H1 (cell line): Measurements from ENCODE around the gene TMEM132A. TPM values are rescaled to one million over a fixed set of nuclear protein-coding genes. Genes with fewer than 3 reads are reported as not detected.

Experiments
- CTCF ChIA-PET: fragments of 300-600 bp; sonication (Branson Sonifier 250); formaldehyde crosslinking; loops from one replicate; lab custom pipeline; 2021; ENCODE audit not compliant: partially characterized antibody; lab: Charles Lee
- POLR2A ChIA-PET: fragments of 300-600 bp; sonication (Branson Sonifier 250); formaldehyde crosslinking; loops from one replicate; lab custom pipeline; 2021; ENCODE audit warnings: inconsistent platforms; ENCODE audit not compliant: partially characterized antibody; lab: Charles Lee
- DNase-seq, 2 experiments: peaks; one replicate each; pipeline versions ENCODE4 v3.0.0 to v3.0.0-alpha.2; 2010 to 2022; ENCODE audit warnings: low spot score in 2 of 2, low read depth in 1 of 2, mixed read lengths in 1 of 2
- FAIRE-seq: peaks from 2 replicates; lab custom pipeline; 2011; peaks lifted over from hg19 to GRCh38; lab: Jason Lieb, UNC
- H2AFZ ChIP-seq: 2 replicates; pipeline ENCODE4 v1.8.1; 2012; ENCODE audit warnings: low read length, inconsistent platforms
- H2AK5ac ChIP-seq: 2 replicates; pipeline ENCODE4 v1.6.1; 2013; ENCODE audit warnings: low read depth, low read length
- H2BK120ac ChIP-seq: replicated peaks from 2 replicates; pipeline ENCODE3; 2013; ENCODE audit warnings: low read depth, low read length, inconsistent platforms
- H2BK12ac ChIP-seq: 2 replicates; pipeline ENCODE4 v1.6.1; 2013; ENCODE audit warnings: low read depth, low read length
- H2BK15ac ChIP-seq: 2 replicates; pipeline ENCODE4 v1.6.1; 2013; ENCODE audit warnings: low read length
- H2BK20ac ChIP-seq: 2 replicates; pipeline ENCODE4 v1.6.1; 2013; ENCODE audit warnings: low read length
- H2BK5ac ChIP-seq: 2 replicates; pipeline ENCODE4 v1.6.1; 2013; ENCODE audit warnings: low read depth, low read length
- H3K14ac ChIP-seq: 2 replicates; pipeline ENCODE4 v1.6.1; 2013; ENCODE audit warnings: inconsistent platforms; ENCODE audit not compliant: insufficient read length
- H3K18ac ChIP-seq: 2 replicates; pipeline ENCODE4 v1.6.1; 2013; ENCODE audit warnings: low read length; ENCODE audit errors: extremely low read depth
- H3K23ac ChIP-seq: 2 replicates; pipeline ENCODE4 v1.6.1; 2013; ENCODE audit warnings: inconsistent platforms; ENCODE audit not compliant: insufficient read length
- H3K23me2 ChIP-seq: 2 replicates; pipeline ENCODE4 v1.6.1; 2013; ENCODE audit warnings: low read depth, low read length
- H3K27ac ChIP-seq: 2 replicates; pipeline ENCODE4 v1.6.1; 2011; ENCODE audit warnings: low read depth, low read length, inconsistent platforms
- H3K27me3 ChIP-seq, 4 experiments: replicated peaks in 1 of 4; 1 replicate in 1 of 4; 2 replicates in 3 of 4; pipeline versions ENCODE4 v1.6.1 to v1.8.1; 2011 to 2013; ENCODE audit warnings: low read length in 3 of 4, mild to moderate bottlenecking in 3 of 4, inconsistent platforms in 2 of 4, mixed read lengths in 2 of 4, moderate library complexity in 1 of 4; ENCODE audit not compliant: control insufficient read depth in 3 of 4, insufficient read depth in 3 of 4; ENCODE audit errors: extremely low read depth in 1 of 4
- H3K36me3 ChIP-seq, 4 experiments: 2 replicates each; pipeline versions ENCODE4 v1.6.1 to v1.8.1; 2011 to 2013; ENCODE audit warnings: mild to moderate bottlenecking in 4 of 4, low read length in 3 of 4, moderate library complexity in 2 of 4, control low read depth in 1 of 4, inconsistent platforms in 1 of 4; ENCODE audit not compliant: insufficient read depth in 4 of 4, control insufficient read depth in 2 of 4
- H3K4ac ChIP-seq: replicated peaks from 2 replicates; pipeline ENCODE3; 2013; ENCODE audit warnings: low read length, low read depth, mixed read lengths, inconsistent platforms; ENCODE audit not compliant: insufficient read length
- H3K4me1 ChIP-seq, 4 experiments: replicated peaks in 1 of 4; 1 replicate in 1 of 4; 2 replicates in 3 of 4; pipeline versions ENCODE4 v1.6.1 to v1.8.1; 2011 to 2013; ENCODE audit warnings: low read length in 3 of 4, inconsistent platforms in 2 of 4, mixed read lengths in 1 of 4; ENCODE audit not compliant: insufficient read depth in 4 of 4, control insufficient read depth in 3 of 4
- H3K4me2 ChIP-seq, 2 experiments: 2 replicates each; pipeline versions ENCODE4 v1.6.1 to v1.8.1; 2011 to 2013; ENCODE audit warnings: low read depth in 2 of 2, low read length in 2 of 2, control low read depth in 1 of 2, inconsistent platforms in 1 of 2, mild to moderate bottlenecking in 1 of 2; ENCODE audit not compliant: insufficient read depth in 1 of 2
- H3K4me3 ChIP-seq, 4 experiments: fragments of 200-600, 300-600 bp in 1 of 4; sonication (generic), shearing (Covaris generic), sonication (Bioruptor Twin) in 1 of 4; 2 replicates each; pipeline versions ENCODE4 v1.5.1 to v1.8.1; 2011 to 2016; ENCODE audit warnings: low read length in 4 of 4, low read depth in 3 of 4, control low read depth in 2 of 4, inconsistent platforms in 2 of 4, mild to moderate bottlenecking in 2 of 4, mixed read lengths in 1 of 4, moderate library complexity in 1 of 4; ENCODE audit not compliant: insufficient read depth in 2 of 4; ENCODE audit errors: extremely low read depth in 1 of 4
- H3K56ac ChIP-seq: replicated peaks from 2 replicates; pipeline ENCODE3; 2013; ENCODE audit warnings: low read depth, mild to moderate bottlenecking, mixed read lengths, low read length, inconsistent platforms; ENCODE audit not compliant: insufficient read length
- H3K79me1 ChIP-seq: 2 replicates; pipeline ENCODE4 v1.6.1; 2013; ENCODE audit warnings: low read depth, low read length, control low read depth
- H3K79me2 ChIP-seq, 2 experiments: 2 replicates each; pipeline versions ENCODE4 v1.6.1 to v1.8.1; 2012 to 2013; ENCODE audit warnings: low read length in 2 of 2, mild to moderate bottlenecking in 2 of 2, inconsistent platforms in 1 of 2; ENCODE audit not compliant: insufficient read depth in 2 of 2, control insufficient read depth in 1 of 2
- H3K9ac ChIP-seq, 4 experiments: replicated peaks in 1 of 4; 1 replicate in 1 of 4; 2 replicates in 3 of 4; pipeline versions ENCODE4 v1.6.1 to v1.8.1; 2011 to 2013; ENCODE audit warnings: low read depth in 3 of 4, low read length in 3 of 4, control low read depth in 2 of 4, mild to moderate bottlenecking in 2 of 4, moderate library complexity in 2 of 4, inconsistent platforms in 1 of 4; ENCODE audit errors: extremely low read depth in 1 of 4
- H3K9me3 ChIP-seq, 2 experiments: 2 replicates each; pipeline versions ENCODE4 v1.6.1 to v1.8.1; 2012 to 2013; ENCODE audit warnings: mild to moderate bottlenecking in 2 of 2, moderate library complexity in 2 of 2, control low read depth in 1 of 2, inconsistent platforms in 1 of 2, low read depth in 1 of 2, low read length in 1 of 2, mixed read lengths in 1 of 2; ENCODE audit not compliant: insufficient read depth in 2 of 2
- H4K20me1 ChIP-seq, 2 experiments: replicated peaks in 1 of 2; 2 replicates each; pipeline versions ENCODE3 to v1.8.1; 2011 to 2013; ENCODE audit warnings: inconsistent platforms in 2 of 2, low read length in 2 of 2, mild to moderate bottlenecking in 1 of 2; ENCODE audit not compliant: insufficient read depth in 2 of 2, control insufficient read depth in 1 of 2
- H4K5ac ChIP-seq: 2 replicates; pipeline ENCODE4 v1.6.1; 2013; ENCODE audit warnings: low read length, low read depth, mixed read lengths, inconsistent platforms; ENCODE audit not compliant: insufficient read length
- H4K8ac ChIP-seq: 2 replicates; pipeline ENCODE4 v1.8.0; 2013; ENCODE audit warnings: mild to moderate bottlenecking, moderate library complexity, low read length, inconsistent platforms; ENCODE audit not compliant: insufficient read depth; ENCODE audit errors: extremely low read depth
- H4K91ac ChIP-seq: replicated peaks from 2 replicates; pipeline ENCODE3; 2013; ENCODE audit warnings: low read length, mixed read lengths, inconsistent platforms; ENCODE audit not compliant: insufficient read length
- CHD1 ChIP-seq: IDR thresholded peaks from 2 replicates; pipeline ENCODE4 v1.6.1; 2012; ENCODE audit warnings: low read depth, low read length, improper control_type of control experiment
- HDAC2 ChIP-seq, 2 experiments: fragments of 300-600 bp in 1 of 2; sonication (generic) in 1 of 2; IDR thresholded peaks; 2 replicates each; pipeline ENCODE4 v1.6.1; 2011 to 2012; ENCODE audit warnings: low read depth in 2 of 2, low read length in 2 of 2, mild to moderate bottlenecking in 2 of 2, moderate library complexity in 2 of 2, borderline replicate concordance in 1 of 2, inconsistent platforms in 1 of 2
- RFX5 ChIP-seq: IDR thresholded peaks from 2 replicates; pipeline ENCODE4 v1.6.1; 2011; ENCODE audit warnings: low read depth, low read length, improper control_type of control experiment, borderline replicate concordance
- SAP30 ChIP-seq: fragments of 300-600 bp; sonication (generic); IDR thresholded peaks from 2 replicates; pipeline ENCODE4 v1.7.1; 2012; ENCODE audit warnings: low read length, moderate library complexity, mild to moderate bottlenecking, inconsistent platforms; ENCODE audit not compliant: insufficient read depth, insufficient replicate concordance
- SIN3A ChIP-seq, 2 experiments: IDR thresholded peaks in 1 of 2; conservative IDR thresholded peaks in 1 of 2; 2 replicates each; pipeline ENCODE4 v1.6.1; 2011 to 2012; ENCODE audit warnings: low read length in 2 of 2, improper control_type of control experiment in 1 of 2, low read depth in 1 of 2, mild to moderate bottlenecking in 1 of 2
- ZNF274 ChIP-seq: IDR thresholded peaks from 2 replicates; pipeline ENCODE4 v1.7.0; 2012; ENCODE audit warnings: low read length, borderline replicate concordance; ENCODE audit errors: extremely low read depth
- WGBS, 2 experiments: shearing (Covaris generic) in 1 of 2; methylation state at CpG; one replicate each; pipeline versions ENCODE4 v1.1.6 to v1.1.7; 2013 to 2015; ENCODE audit warnings: low lambda C conversion rate in 2 of 2, mixed read lengths in 2 of 2, inconsistent platforms in 1 of 2, low coverage in 1 of 2, missing lambda C conversion rate in 1 of 2; ENCODE audit not compliant: insufficient replicate concordance in 2 of 2, insufficient coverage in 1 of 2, insufficient read length in 1 of 2; ENCODE audit errors: extremely low coverage in 1 of 2, missing lambda C conversion rate in 1 of 2; 5-methylcytosine and 5-hydroxymethylcytosine counted together
- polyA plus RNA-seq, 7 experiments: library from polyadenylated mRNA; depleted of rRNA in 3 of 7; stranded (reverse) in 5 of 7; unstranded in 2 of 7; fragments of >200 nt in 5 of 7; fragments of 200-250 nt in 2 of 7; gene quantifications; 1 replicate in 5 of 7; 2 replicates in 1 of 7; 4 replicates in 1 of 7; pipeline versions ENCODE4 v1.2.1 to v1.2.3, GENCODE V29; 2011 to 2013; ENCODE audit warnings: missing spikeins in 2 of 7, mixed read lengths in 2 of 7
- total RNA-seq: library from RNA; stranded (reverse); fragmentation: NEBNext Ultra II Directional; extraction: Animal tissue kit (Norgen Biotek cat#: 25700); gene quantifications from 2 replicates; pipeline ENCODE4 v1.2.1, GENCODE V29; 2021
- TF ChIP-seq, protein P1 (sequence below), 3 experiments: IDR thresholded peaks; 1 replicate in 2 of 3; 2 replicates in 1 of 3; pipeline versions ENCODE4 v1.5.1 to v1.6.1; 2011; ENCODE audit warnings: low read length in 3 of 3, mild to moderate bottlenecking in 3 of 3, inconsistent platforms in 2 of 3, low read depth in 1 of 3, moderate library complexity in 1 of 3; ENCODE audit not compliant: insufficient read depth in 1 of 3; ENCODE audit errors: control extremely low read depth in 1 of 3

TMEM132A gene
- total and polyA plus RNA-seq, 2 of the 8 experiments (the other 6 are each of a cell fraction or from before 2014, with no cell fraction given): 46.6 to 97.9 TPM

DNA sequence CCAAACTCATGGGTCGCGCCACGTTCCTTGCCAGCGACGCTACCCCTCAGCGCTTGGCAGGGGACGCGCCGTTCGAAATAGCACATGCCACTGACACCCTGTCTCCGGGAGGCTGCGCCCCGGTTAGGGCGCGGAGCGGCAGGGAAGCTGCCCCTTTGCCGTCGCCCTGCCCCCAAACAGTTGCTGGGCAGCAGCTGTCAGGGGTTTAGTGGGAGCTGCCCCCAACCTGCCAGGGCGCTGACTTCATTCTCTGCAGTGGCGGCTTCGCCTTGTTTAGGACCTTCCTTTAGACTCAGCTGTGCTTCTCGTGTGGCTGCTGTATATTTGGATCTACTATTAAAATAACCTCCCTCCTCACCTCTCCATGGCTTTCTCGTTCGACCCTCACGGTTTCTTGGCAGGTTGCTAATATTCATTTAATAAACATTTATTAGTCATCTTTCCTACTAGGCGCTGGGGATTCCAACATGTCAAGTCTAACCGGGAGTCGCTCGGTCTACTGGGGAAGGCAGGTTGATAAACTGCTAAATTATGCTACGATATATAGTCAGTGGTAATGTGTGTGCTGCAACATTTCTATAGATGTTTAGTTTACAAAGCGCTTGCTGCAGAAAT lies 9.5 kb upstream of the TMEM132A start:
- H2BK15ac ChIP-seq: no peak overlapping the region
- H3K4me3 ChIP-seq: peak overlapping the region; percentile 63 to 82 (median 72)
- H3K79me1 ChIP-seq: no peaks in the 10 kb centered on the region; the same call in 1 of the 2 replicates
- no peak for FAIRE-seq
- no peak overlapping the region for H2BK5ac ChIP-seq
- no peak overlapping the region for H3K56ac ChIP-seq
- H3K23ac ChIP-seq: no peak overlapping the region
- H3K27me3 ChIP-seq: peaks cover 0 to 2% (median 0%) of the 10 kb centered on the region in 4 experiments; a peak in 1 of 7 replicates
- WGBS, 2 experiments: 6% methylated on average over 26 of the region's 31 CpGs; no CpG with 5 or more reads in 1 of the 2 experiments
- peak in 1 of 2 experiments; percentile 65 for DNase-seq
- no peak overlapping the region for H2BK12ac ChIP-seq
- H3K9ac ChIP-seq: peak overlapping the region; percentile 7 to 84 (median 44); a peak in 5 of 7 replicates
- H3K18ac ChIP-seq: no peak overlapping the region; the same call in 1 of the 2 replicates
- ChIA-PET POLR2A (interaction anchor here (0.8 to 4.2 kb wide), 9 partner anchors 9 to 447 kb away, joined by 3 to 28 read pairs (median 4); partner anchors contain the start of genes CYB561A3, PRPF19, PTGDR2 and SLC15A3), CTCF (interaction anchor here (0.6 to 2.6 kb wide), 16 partner anchors 9 to 214 kb away, joined by 3 to 10 read pairs (median 5); partner anchors contain the start of gene TMEM132A)
- no peak overlapping the region for H2AK5ac ChIP-seq
- no peak overlapping the region for H2BK120ac ChIP-seq
- peaks cover 0 to 3% (median 0%) of the 10 kb centered on the region in 4 experiments; a peak in 1 of 8 replicates for H3K36me3 ChIP-seq
- H4K91ac ChIP-seq: no peak overlapping the region
- H3K14ac ChIP-seq: no peak overlapping the region
- H3K27ac ChIP-seq: no peak overlapping the region
- H3K4me2 ChIP-seq: peak overlapping the region; percentile 89 to 91
- no peak overlapping the region for H4K5ac ChIP-seq
- 0 out of 2 replicates have a peak overlapping the region, but pooled peaks have one; percentile 16 for H4K8ac ChIP-seq
- H2BK20ac ChIP-seq: no peak overlapping the region
- peaks cover 10 to 27% (median 18%) of the 10 kb centered on the region in 4 experiments for H3K4me1 ChIP-seq
- H3K23me2 ChIP-seq: peaks cover 8% of the 10 kb centered on the region
- H2AFZ ChIP-seq: no peak overlapping the region
- H3K79me2 ChIP-seq: peaks cover 5 to 24% of the 10 kb centered on the region in 2 experiments
- no peaks in the 10 kb centered on the region for H3K9me3 ChIP-seq
- no peak overlapping the region for H3K4ac ChIP-seq
- peaks cover 0 to 8% of the 10 kb centered on the region in 2 experiments for H4K20me1 ChIP-seq
- no peak for TF ChIP-seq RFX5
- no peak for TF ChIP-seq CHD1
- TF ChIP-seq, protein P1, sequence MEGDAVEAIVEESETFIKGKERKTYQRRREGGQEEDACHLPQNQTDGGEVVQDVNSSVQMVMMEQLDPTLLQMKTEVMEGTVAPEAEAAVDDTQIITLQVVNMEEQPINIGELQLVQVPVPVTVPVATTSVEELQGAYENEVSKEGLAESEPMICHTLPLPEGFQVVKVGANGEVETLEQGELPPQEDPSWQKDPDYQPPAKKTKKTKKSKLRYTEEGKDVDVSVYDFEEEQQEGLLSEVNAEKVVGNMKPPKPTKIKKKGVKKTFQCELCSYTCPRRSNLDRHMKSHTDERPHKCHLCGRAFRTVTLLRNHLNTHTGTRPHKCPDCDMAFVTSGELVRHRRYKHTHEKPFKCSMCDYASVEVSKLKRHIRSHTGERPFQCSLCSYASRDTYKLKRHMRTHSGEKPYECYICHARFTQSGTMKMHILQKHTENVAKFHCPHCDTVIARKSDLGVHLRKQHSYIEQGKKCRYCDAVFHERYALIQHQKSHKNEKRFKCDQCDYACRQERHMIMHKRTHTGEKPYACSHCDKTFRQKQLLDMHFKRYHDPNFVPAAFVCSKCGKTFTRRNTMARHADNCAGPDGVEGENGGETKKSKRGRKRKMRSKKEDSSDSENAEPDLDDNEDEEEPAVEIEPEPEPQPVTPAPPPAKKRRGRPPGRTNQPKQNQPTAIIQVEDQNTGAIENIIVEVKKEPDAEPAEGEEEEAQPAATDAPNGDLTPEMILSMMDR (IDR thresholded peaks at IDR 0.05; ENCODE audit: control extremely low read depth in 1 of 3, insufficient read depth in 1 of 3, low read depth in 1 of 3, low read length in 3 of 3): no peak
- TF ChIP-seq SIN3A (conservative IDR thresholded peaks at IDR 0.05 in 1 of 2, IDR thresholded peaks at IDR 0.05 in 1 of 2; ENCODE audit: low read depth in 1 of 2, low read length in 2 of 2): no peak
- TF ChIP-seq SAP30: peak; percentile 85
- TF ChIP-seq ZNF274: no peak
- peak in 1 of 2 experiments; percentile 2; a peak in 1 of 4 replicates for TF ChIP-seq HDAC2 (IDR thresholded peaks at IDR 0.05; ENCODE audit: borderline replicate concordance in 1 of 2, low read depth in 2 of 2, low read length in 2 of 2)
